Medulla oblongata (tissue), 1 donor: ENCODE data around the gene RABL6.
"Not testable (repeated sequence)": the region's sequence is repeated elsewhere in the genome, so short reads cannot be mapped to it uniquely, and the experiment has no call there.

Experiments
- DNase-seq: peaks from one replicate; pipeline ENCODE4 v3.0.0-alpha.2; 2015; ENCODE audit errors: extremely low spot score

RABL6 gene

DNA sequence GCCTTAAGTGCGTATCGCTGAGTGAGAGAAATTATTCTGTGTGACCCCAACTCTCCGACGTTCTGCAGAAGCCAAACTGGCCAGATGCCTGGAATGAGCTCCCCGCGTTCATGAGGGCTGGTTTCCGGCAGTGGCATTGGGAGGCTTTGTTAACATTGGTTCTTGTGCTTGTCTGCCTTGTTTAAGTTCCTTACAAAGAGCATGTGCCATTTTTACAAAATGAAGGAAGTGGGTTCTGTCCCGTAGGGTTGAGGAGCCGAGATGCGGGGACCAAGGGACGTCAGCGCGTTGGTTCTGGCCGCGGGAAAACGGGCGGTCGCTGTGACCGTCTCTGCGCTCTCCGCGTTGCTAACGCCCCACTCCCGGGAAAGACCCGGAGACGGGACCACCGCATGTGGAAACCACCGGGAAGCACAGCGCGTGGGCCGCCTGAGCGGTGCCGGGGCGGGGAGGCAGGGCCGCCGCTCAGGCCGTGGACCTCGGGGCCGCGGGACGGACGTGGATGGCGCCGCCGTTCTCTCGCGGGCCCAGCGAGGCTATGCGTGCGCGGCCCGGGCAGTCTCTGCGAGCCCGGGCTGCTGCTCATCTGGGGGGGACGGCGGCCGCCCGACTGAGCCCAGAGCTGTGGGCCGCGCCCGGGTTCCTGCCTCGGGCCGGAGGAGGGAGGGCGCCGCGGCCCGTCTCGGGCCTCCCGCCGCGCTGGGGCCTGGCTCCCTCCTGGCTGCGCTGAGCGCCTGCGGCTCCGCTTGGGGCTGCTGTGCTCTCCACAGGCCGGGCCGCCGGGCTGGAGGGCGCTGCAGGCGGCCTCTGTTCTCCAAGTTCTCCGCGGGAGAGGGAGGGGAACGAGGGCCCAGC, 13.4 kb downstream of the RABL6 start:
- DNase-seq = no peak

DNA sequence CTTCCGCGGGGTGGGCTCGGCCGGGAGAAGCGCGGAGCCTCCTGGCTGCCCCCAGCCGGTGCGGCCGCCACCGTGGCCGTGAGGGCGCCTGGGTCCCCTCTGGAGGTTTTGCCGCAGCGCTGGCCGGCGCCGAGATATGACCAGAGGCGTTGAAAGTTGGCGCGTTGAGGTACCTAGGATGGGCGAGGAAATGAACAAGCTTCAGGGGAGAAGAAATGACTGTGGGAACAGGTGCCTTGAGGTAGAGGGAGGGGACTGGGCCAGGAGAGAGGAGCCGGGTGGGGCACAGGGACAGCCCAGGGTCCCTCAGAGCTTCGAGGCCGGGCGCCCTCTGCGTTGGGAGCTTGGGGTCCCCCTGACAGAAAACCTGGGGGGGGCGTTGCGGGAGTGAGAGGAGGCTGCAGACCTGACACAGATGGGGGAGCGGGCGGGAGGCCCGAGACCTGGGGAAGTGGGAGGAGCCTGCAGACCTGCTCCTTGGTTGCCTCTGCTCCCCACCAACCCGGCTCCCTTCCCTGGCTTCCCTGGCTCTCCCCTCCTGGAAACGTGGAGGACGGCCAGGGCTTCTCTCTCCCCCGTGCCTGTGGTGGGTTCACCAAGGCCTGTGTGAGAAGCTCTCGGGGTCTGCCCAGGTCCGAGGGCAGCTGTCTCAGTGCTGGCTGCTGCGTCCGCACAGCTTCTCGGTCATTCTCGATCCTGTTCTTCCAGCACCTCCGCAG, 14.2 kb downstream of the RABL6 start:
- DNase-seq = no peak

DNA sequence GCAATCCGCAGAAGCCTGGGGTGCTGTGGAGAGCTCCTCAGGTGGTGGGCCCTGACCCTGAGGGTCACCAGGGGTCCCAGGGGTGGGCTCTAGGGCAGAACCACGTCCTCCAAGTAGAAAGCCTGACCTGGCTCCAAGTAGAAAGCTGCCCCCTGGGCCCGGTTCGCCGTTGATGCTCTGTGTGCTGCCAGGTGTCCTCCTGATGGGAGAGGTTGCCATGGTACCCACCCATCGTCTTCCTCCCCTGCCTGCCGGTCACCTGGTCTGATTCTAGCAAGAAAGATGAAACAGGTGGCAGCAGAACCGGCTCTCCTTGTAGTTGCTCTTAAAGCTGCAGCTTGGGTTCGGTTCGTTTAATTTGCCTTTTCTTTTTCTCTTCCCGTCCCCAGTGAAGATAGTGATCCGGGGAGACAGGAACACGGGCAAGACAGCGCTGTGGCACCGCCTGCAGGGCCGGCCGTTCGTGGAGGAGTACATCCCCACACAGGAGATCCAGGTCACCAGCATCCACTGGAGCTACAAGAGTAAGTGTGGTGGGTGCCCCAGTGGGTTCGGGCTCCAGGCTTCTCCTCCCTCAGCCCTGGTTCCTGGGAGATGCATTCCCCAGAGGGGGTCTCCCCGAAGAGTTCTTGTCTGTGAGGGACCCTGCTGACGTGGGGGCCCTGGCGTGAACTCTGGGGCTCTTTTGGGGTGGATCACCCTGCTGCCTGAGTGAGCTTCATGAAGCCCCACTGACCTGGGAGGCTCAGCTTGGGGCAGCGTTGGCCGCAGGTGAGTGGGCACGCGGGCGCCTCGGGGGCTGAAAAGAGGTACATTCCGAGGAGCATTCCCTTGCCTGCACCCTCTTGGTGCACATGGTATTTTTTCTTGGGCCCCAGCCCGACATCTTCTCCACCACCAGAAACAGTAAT, 15.6 kb downstream of the RABL6 start:
- DNase-seq = no peak

DNA sequence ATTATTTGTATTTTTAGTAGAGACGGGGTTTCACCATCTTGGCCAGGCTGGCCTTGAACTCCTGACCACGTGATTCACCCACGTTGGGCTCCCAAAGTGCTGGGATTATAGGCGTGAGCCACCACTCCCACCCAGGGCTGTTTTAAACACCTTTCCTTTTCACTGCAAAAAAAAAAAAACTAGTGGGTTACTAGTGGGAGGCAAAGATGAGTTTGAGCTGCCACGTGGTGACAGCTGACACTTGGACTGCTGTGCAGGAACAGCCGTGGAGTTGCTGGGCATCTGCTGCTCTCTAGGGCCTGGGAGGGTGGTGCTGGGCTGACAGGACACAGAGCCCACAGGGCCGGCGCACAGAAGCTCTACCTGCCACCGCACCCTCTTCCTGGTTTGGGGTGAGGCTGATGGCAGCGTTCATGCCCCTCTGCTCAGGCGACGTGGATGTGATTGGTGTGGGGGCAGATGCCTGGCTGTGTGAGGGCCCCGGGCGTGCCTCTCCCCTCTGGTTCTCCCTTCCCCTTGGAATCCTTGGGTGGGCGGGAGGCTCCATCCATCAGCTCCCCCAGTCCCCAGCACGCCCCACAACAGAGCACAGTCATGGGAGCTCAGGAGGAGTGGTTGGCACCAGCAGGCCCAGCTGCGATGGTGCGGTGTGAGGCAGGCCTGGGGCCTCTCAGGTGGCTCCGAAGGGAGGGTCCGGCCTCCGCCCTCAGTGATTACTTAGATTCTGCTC, 16.9 kb downstream of the RABL6 start:
- DNase-seq = no peak

DNA sequence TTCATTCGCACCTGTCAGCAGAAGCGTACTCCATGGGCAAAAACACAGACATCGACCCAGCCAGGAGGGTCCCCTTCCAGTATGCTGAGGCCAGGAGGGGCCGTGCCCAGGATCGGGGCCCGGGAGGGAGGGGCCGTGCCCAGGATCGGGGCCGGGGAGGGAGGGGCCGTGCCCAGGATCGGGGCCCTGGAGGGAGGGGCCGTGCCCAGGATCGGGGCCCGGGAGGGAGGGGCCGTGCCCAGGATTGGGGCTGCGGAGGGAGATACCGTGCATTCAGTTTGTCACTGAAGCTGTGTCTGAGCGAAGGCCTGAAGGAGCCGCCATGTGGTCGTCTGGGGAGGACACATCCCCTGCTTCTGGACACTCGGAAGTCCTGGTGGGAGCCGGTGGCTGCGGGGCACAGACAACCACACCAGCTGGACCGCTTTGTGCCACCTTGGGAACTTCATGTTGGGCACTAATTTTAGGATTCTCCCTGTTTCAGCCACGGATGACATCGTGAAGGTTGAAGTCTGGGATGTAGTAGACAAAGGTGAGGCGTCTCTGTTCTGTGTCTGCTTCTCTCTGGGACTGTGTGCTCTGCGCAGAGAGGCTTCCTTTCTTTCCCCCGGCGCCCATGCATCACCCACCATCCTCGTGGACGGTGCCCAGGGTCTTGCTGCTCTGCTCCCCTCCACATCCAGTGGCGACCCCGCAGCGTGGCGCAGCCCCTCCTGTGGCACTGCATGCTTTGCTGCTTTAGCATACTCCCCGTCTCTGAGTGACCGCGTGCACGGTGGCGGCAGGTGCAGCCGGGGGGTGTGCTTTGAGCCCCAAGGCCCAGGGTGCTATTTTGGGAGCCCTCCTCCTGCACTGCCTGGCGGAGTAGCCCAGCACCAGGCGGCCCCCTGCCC, 17.8 kb downstream of the RABL6 start:
- no peak for DNase-seq

DNA sequence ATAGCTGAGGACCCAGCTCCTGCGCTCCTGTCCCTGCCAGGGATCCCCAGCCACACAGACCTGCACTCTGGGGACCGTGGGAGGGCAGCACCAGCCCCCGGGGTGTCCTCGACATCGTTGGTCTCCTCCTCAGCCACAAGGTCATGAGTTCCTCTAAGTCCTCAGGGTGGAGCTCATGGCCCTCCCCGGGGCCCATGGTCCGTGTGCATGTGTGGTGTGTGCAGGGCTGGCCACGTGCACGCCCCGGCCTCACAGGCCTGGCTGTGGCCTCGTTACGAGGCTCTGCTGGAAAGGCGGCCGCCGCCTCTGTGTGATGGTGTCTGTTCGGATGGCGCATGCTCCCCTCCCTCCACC, 18.4 kb downstream of the RABL6 start:
- DNase-seq = no peak

DNA sequence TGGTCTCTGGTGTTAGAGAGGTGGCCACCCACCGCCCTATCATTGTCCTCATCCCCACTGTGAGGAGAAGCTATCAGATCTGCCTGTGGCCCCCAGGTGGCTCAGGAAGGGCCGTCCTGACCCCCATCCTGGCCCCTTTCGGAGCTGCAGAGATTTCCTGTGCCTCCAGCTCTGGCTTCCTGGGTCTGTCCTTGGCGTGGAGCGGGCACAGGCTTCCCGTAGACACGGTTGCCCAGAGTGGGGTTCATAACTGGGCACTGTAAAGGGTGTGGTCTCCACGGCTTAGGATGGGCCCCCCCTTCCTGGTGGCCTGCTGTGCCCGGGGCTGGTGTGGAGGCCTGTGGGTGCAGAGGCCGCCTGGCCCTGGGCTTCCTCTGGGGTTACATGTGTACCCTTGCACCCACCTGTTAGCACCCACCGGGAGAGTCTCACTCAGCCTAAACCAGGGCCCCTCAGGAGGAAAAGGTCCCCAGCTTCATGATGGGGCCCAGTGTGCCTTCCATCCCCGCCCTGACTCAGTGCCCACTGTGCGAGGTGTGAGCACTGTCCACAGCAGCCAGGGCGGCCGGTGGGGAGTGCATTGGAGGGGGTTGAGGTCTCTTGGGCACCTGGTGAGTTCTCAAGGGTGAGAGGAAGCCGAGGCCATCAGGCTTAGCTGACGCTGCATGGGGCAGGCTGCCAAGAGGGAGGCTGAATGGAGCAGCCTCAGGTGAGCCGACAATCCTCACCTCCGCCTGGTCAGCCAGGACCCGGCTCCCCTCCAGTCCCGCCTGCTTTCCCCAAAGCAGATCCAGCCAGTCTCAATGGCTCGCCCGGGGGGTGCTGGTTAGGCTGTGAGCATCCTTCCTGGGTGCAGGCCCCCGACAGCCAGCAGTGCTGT, 19.2 kb downstream of the RABL6 start:
- DNase-seq = no peak

DNA sequence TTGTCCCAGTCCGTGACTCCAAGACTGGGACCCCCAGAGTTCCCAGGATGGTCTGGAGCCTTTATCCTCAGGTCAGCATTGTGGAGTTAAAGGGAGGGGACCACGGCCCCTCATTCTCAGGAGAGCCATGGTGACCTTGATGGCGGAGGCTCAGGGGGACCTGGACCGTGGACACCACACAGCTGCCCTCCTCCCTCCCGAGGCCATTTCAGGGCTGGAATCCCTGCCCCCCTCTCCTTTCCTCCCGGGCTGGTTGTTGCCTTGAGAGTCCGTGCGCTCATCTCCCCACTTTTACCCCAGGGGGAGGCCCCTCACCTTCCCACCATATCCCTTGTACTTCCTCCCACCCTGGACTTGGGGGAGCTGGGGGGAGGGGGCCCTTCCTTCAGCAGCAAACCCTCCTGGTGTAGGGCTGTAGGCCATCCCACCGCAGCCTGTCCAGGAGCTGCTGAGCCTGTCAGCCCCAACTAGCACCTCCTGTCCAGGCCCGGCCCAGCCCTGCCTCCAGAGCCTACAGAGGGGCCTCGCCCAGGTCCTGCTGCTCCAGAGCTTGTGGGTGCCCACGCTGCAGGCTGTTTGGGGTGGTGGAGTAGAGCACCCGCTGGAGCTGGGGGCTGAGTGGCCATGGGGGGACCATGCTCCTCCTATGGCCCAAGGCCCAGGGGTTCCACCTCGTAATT, 20.2 kb downstream of the RABL6 start:
- no peak for DNase-seq

DNA sequence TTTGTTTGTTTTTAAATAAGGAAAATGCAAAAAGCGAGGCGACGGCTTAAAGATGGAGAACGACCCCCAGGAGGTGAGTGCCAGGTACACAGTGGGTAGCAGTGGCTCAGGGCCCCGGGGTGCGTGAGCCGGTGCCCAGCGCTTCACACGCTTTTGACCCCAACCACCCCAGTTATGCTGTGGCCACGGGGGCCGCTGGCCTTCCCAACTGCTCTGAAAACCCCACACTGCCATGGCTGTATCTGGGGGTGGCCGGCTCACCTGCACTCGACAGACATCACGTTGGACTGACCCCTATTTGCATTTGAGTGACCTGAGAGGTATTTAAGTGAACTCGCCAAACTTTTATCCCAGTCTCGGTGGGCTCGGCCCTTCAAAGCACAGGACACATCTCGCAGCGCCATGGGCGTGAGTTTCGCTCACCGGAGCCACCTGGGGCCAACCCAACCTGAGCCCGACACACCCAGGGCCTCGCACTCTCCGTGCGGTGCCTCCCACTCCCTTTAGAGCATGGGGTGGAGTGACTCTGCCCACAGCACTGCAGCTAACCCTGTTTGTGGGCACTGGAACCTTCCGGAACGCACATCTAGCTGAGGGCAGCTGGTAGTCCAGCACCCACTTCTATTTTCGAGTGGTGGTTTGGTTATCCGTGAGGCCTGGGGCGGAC, 20.9 kb downstream of the RABL6 start:
- DNase-seq = no peak

DNA sequence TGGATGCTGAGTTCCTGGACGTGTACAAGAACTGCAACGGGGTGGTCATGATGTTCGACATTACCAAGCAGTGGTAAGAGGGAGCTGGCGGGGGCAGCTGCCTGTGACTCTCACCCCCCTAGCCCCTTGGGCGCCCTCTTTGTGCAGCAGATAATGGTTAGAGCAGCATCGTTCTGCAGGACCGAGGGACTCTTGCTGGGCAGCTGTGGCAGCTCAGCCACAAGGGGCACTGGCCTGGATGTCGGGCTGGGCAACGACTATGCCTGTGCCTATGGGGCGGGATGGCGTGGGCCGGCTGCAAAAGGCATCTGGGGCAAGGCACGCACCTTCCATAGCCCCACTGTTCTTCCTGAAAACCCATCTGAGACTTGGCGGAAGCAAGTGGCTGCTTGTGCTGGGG, 21.7 kb downstream of the RABL6 start:
- DNase-seq = no peak

DNA sequence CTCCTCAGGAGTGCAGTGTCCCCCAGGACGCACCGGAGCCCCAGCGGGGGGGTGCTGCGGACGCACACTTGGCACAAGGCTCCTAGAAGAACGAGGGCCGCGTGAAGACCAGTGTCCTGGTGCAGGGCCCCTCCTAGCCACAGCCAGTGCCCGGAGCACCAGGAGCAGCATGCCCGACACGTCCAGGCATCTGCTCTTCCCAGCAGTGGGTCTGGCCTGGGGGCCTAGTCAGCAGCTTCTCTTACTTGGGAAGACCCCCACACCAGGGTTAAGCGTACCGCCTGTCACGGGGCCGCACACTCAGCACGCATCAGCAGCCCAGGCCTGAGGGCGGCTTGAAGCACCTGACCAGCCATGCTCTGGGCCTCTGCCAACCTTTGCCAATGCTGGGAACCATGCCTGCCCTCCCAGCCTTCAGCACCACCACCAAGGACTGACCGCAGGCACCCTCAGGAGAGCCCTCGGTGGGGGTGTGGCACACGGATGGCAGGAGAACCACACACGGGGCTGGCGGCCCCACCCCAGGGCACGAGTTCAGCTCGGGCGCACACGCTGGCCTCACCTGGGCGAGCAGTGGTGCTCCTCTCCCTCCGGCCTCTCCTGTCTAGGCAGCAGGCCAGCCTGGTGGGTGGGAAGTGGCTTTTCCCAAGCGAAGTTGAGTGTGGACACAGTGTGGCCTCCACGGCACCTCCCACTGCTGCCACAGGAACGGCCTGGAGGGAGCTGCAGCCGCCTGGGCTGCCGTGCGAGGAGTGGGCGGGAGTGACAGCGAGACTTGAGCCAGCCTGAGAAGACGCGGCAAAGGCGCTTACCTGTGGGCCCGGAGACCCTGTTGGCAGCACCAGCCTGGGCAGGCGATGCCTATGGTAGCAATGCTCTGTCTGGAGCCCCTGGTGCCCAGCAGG, 22.5 kb downstream of the RABL6 start:
- no peak for DNase-seq

DNA sequence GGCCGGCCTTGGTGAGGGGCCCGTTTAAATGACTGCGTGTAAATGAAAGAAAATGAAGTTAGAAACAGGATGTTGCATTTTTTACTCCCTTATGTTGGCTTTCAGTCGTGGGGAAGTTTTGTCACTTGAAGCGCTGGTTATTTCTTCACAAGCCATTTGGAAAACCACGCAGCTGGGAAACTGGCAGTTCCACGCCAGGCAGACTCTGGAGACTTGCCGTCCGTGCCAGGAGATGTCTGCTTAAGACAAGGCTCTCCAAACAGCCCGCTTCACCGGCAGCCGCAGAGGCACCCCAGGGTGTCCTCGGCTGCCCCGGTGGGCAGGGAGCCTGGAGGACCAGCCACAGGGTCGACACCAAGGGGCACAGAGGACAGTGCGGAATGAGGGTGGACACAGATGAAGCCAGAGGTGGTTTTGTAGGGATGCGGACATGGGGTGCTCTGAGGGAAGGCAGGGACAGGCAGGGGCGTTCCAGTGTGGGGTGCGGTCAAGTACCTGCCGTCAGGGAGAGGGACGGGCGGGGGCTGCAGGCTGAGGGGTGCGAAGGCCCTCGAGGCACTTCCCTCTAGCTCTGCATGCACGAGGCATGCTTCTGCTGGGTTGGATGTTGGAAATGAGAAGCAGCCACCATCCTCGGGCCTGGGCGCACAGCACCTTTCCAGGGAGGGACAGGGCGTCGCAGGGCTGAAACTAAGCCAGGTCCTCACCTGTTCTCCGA, 23.4 kb downstream of the RABL6 start:
- DNase-seq = no peak

DNA sequence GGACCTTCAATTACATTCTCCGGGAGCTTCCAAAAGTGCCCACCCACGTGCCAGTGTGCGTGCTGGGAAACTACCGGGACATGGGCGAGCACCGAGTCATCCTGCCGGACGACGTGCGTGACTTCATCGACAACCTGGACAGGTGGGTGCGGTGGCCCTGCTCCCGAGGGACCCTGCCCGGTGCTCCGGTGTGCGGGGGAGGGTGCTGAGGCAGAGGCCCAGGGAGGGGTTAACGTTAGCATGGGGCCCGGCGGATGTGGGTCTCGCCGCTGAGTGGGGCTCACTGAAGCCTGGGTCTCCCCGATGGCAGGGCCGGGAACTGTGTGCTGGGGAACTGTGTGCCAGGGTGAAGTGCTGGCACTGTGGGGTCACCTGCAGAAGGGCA, 24.0 kb downstream of the RABL6 start:
- DNase-seq = no peak

DNA sequence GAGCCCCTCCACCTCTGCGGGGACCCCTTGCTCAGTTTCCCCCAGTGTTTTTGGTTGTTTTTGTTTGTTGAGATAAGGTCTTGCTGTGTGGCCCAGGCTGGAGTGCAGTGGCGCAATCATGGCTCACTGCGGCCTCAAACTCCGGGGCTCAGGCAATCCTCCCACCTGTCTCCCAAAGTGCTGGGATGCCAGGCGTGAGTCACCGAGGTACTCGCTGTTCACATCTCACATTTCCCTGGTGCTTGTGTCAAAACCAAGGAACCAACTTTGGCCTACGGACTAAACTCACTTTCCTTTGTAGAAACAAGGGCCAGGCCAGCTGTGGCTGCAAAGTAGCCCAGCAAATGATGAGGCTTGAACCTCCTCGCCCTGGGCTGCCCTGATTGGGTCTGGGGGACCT, 24.8 kb downstream of the RABL6 start:
- DNase-seq = no peak

DNA sequence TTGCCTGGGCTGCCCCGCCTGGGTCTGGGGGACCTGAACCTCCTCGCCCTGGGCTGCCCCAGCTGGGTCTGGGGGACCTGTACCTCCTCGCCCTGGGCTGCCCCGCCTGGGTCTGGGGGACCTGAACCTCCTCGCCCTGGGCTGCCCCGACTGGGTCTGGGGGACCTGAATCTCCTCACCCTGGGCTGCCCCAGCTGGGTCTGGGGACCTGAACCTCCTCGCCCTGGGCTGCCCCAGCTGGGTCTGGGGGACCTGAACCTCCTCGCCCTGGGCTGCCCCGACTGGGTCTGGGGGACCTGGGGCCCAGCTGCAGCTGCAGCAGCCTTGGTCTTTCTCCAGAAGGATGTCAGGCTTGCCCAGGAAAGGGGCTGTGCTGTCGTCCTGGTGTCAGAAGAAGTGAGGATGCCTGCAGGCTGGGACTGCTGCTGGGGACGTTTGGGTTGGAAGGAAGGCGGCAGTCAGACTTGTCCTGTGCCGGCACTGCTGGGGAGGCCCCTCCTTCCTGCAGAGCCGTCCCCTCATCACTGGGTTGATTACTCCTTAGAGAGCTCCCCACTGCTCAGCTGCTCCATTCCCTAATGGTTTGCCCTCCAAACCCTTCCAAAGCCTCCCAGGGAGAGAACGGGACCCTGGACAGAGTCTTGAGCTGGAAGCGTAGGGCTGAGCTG, 25.8 kb downstream of the RABL6 start:
- DNase-seq = not testable (repeated sequence)
